Measurements from ENCODE around the gene EIPR1.

Gene EIPR1

GRCh38 chr2:3356799-3357198 lies 20.8 kb downstream of the EIPR1 start:
- H3K9ac ChIP-seq (ENCODE audit: low read length): no peak overlapping the region
- peaks cover 12% of the 10 kb centered on the region; the same call in 1 of the 2 replicates for H3K4me1 ChIP-seq (ENCODE audit: control insufficient read depth, insufficient read depth, low read length)
- H3K36me3 ChIP-seq (ENCODE audit: control insufficient read depth, insufficient read depth, low read length): peaks cover 21% of the 10 kb centered on the region
- H3K27me3 ChIP-seq (ENCODE audit: control insufficient read depth, insufficient read depth, low read length): no peaks in the 10 kb centered on the region
- 0 out of 2 replicates have a peak, but pooled peaks cover 3% of the 10 kb centered on the region for H3K9me3 ChIP-seq (ENCODE audit: control insufficient read depth, insufficient read depth, low read depth, low read length)
- H3K27ac ChIP-seq (ENCODE audit: low read depth, low read length): no peak overlapping the region
- H3K4me3 ChIP-seq (ENCODE audit: low read depth, low read length): no peak overlapping the region

- Histone ChIP-seq H3K4me3 (ENCODE audit: low read depth, low read length) (no peak overlapping the region), H3K36me3 (ENCODE audit: control insufficient read depth, insufficient read depth, low read length) (peaks cover 21% of the 10 kb centered on the region), H3K27ac (ENCODE audit: low read depth, low read length) (no peak overlapping the region)
Measured at GRCh38 chr2:3355951-3356569, 21.6 kb downstream of the EIPR1 start.

GRCh38 chr2:3354986-3355385 lies 22.6 kb downstream of the EIPR1 start:
- peaks cover 6% of the 10 kb centered on the region; the same call in 1 of the 2 replicates for H3K4me1 ChIP-seq (ENCODE audit: control insufficient read depth, insufficient read depth, low read length)
- 0 out of 2 replicates have a peak, but pooled peaks cover 3% of the 10 kb centered on the region for H3K9me3 ChIP-seq (ENCODE audit: control insufficient read depth, insufficient read depth, low read depth, low read length)
- H3K36me3 ChIP-seq (ENCODE audit: control insufficient read depth, insufficient read depth, low read length): peaks cover 23% of the 10 kb centered on the region
- no peak overlapping the region for H3K27ac ChIP-seq (ENCODE audit: low read depth, low read length)
- H3K27me3 ChIP-seq (ENCODE audit: control insufficient read depth, insufficient read depth, low read length): no peaks in the 10 kb centered on the region
- H3K9ac ChIP-seq (ENCODE audit: low read length): no peak overlapping the region
- H3K4me3 ChIP-seq (ENCODE audit: low read depth, low read length): no peak overlapping the region

More at GRCh38 chr2:3355951-3356569, 21.6 kb downstream of the EIPR1 start:
- H3K9me3 ChIP-seq (ENCODE audit: control insufficient read depth, insufficient read depth, low read depth, low read length): 0 out of 2 replicates have a peak, but pooled peaks cover 3% of the 10 kb centered on the region
- H3K4me1 ChIP-seq (ENCODE audit: control insufficient read depth, insufficient read depth, low read length): peaks cover 7% of the 10 kb centered on the region; the same call in 1 of the 2 replicates
- no peak overlapping the region for H3K9ac ChIP-seq (ENCODE audit: low read length)
- no peaks in the 10 kb centered on the region for H3K27me3 ChIP-seq (ENCODE audit: control insufficient read depth, insufficient read depth, low read length)

- H3K27me3 ChIP-seq (ENCODE audit: control insufficient read depth, insufficient read depth, low read length): no peaks in the 10 kb centered on the region
- peaks cover 8% of the 10 kb centered on the region; the same call in 1 of the 2 replicates for H3K4me1 ChIP-seq (ENCODE audit: control insufficient read depth, insufficient read depth, low read length)
- no peak overlapping the region for H3K4me3 ChIP-seq (ENCODE audit: low read depth, low read length)
- no peak overlapping the region for H3K9ac ChIP-seq (ENCODE audit: low read length)
- 0 out of 2 replicates have a peak, but pooled peaks cover 3% of the 10 kb centered on the region for H3K9me3 ChIP-seq (ENCODE audit: control insufficient read depth, insufficient read depth, low read depth, low read length)
- peaks cover 25% of the 10 kb centered on the region for H3K36me3 ChIP-seq (ENCODE audit: control insufficient read depth, insufficient read depth, low read length)
- no peak overlapping the region for H3K27ac ChIP-seq (ENCODE audit: low read depth, low read length)
Measured at GRCh38 chr2:3349211-3349693, 28.4 kb downstream of the EIPR1 start.

- H3K4me3 ChIP-seq (ENCODE audit: low read depth, low read length): no peak overlapping the region
- H3K27ac ChIP-seq (ENCODE audit: low read depth, low read length): no peak overlapping the region
- no peak overlapping the region for H3K9ac ChIP-seq (ENCODE audit: low read length)
- H3K9me3 ChIP-seq (ENCODE audit: control insufficient read depth, insufficient read depth, low read depth, low read length): 0 out of 2 replicates have a peak, but pooled peaks cover 3% of the 10 kb centered on the region
- H3K27me3 ChIP-seq (ENCODE audit: control insufficient read depth, insufficient read depth, low read length): no peaks in the 10 kb centered on the region
- H3K4me1 ChIP-seq (ENCODE audit: control insufficient read depth, insufficient read depth, low read length): peaks cover 8% of the 10 kb centered on the region; the same call in 1 of the 2 replicates
- peaks cover 20% of the 10 kb centered on the region for H3K36me3 ChIP-seq (ENCODE audit: control insufficient read depth, insufficient read depth, low read length)
Measured at GRCh38 chr2:3348767-3349166, 28.9 kb downstream of the EIPR1 start.

GRCh38 chr2:3345621-3346020 lies 32.0 kb downstream of the EIPR1 start:
- Histone ChIP-seq H3K27ac (ENCODE audit: low read depth, low read length) (no peak overlapping the region), H3K27me3 (ENCODE audit: control insufficient read depth, insufficient read depth, low read length) (no peaks in the 10 kb centered on the region), H3K4me3 (ENCODE audit: low read depth, low read length) (no peak overlapping the region), H3K9ac (ENCODE audit: low read length) (no peak overlapping the region), H3K36me3 (ENCODE audit: control insufficient read depth, insufficient read depth, low read length) (peaks cover 12% of the 10 kb centered on the region; the same call in 1 of the 2 replicates), H3K9me3 (ENCODE audit: control insufficient read depth, insufficient read depth, low read depth, low read length) (no peaks in the 10 kb centered on the region), H3K4me1 (ENCODE audit: control insufficient read depth, insufficient read depth, low read length) (peaks cover 8% of the 10 kb centered on the region; the same call in 1 of the 2 replicates)

- Histone ChIP-seq H3K27me3 (ENCODE audit: control insufficient read depth, insufficient read depth, low read length) (no peaks in the 10 kb centered on the region), H3K27ac (ENCODE audit: low read depth, low read length) (no peak overlapping the region), H3K4me1 (ENCODE audit: control insufficient read depth, insufficient read depth, low read length) (peaks cover 8% of the 10 kb centered on the region; the same call in 1 of the 2 replicates), H3K9me3 (ENCODE audit: control insufficient read depth, insufficient read depth, low read depth, low read length) (no peaks in the 10 kb centered on the region), H3K4me3 (ENCODE audit: low read depth, low read length) (no peak overlapping the region), H3K9ac (ENCODE audit: low read length) (no peak overlapping the region), H3K36me3 (ENCODE audit: control insufficient read depth, insufficient read depth, low read length) (peaks cover 10% of the 10 kb centered on the region; the same call in 1 of the 2 replicates)
Measured at GRCh38 chr2:3344897-3345296, 32.7 kb downstream of the EIPR1 start.

- Histone ChIP-seq H3K4me3 (ENCODE audit: low read depth, low read length) (no peak overlapping the region), H3K9ac (ENCODE audit: low read length) (no peak overlapping the region), H3K27me3 (ENCODE audit: control insufficient read depth, insufficient read depth, low read length) (no peaks in the 10 kb centered on the region), H3K4me1 (ENCODE audit: control insufficient read depth, insufficient read depth, low read length) (no peaks in the 10 kb centered on the region), H3K27ac (ENCODE audit: low read depth, low read length) (no peak overlapping the region), H3K36me3 (ENCODE audit: control insufficient read depth, insufficient read depth, low read length) (peaks cover 10% of the 10 kb centered on the region; the same call in 1 of the 2 replicates), H3K9me3 (ENCODE audit: control insufficient read depth, insufficient read depth, low read depth, low read length) (no peaks in the 10 kb centered on the region)
Measured at GRCh38 chr2:3343012-3343411, 34.6 kb downstream of the EIPR1 start.

- H3K4me3 ChIP-seq (ENCODE audit: low read depth, low read length): no peak overlapping the region
- H3K27me3 ChIP-seq (ENCODE audit: control insufficient read depth, insufficient read depth, low read length): no peaks in the 10 kb centered on the region
- H3K4me1 ChIP-seq (ENCODE audit: control insufficient read depth, insufficient read depth, low read length): no peaks in the 10 kb centered on the region
- H3K27ac ChIP-seq (ENCODE audit: low read depth, low read length): no peak overlapping the region
- no peaks in the 10 kb centered on the region for H3K9me3 ChIP-seq (ENCODE audit: control insufficient read depth, insufficient read depth, low read depth, low read length)
- H3K36me3 ChIP-seq (ENCODE audit: control insufficient read depth, insufficient read depth, low read length): peaks cover 15% of the 10 kb centered on the region; the same call in 1 of the 2 replicates
- no peak overlapping the region for H3K9ac ChIP-seq (ENCODE audit: low read length)
Measured at GRCh38 chr2:3342324-3342723, 35.3 kb downstream of the EIPR1 start.

- Histone ChIP-seq H3K27ac (ENCODE audit: low read depth, low read length) (no peak overlapping the region), H3K9ac (ENCODE audit: low read length) (no peak overlapping the region), H3K9me3 (ENCODE audit: control insufficient read depth, insufficient read depth, low read depth, low read length) (no peaks in the 10 kb centered on the region), H3K4me1 (ENCODE audit: control insufficient read depth, insufficient read depth, low read length) (no peaks in the 10 kb centered on the region), H3K27me3 (ENCODE audit: control insufficient read depth, insufficient read depth, low read length) (no peaks in the 10 kb centered on the region), H3K36me3 (ENCODE audit: control insufficient read depth, insufficient read depth, low read length) (peaks cover 13% of the 10 kb centered on the region; the same call in 1 of the 2 replicates), H3K4me3 (ENCODE audit: low read depth, low read length) (no peak overlapping the region)
Measured at GRCh38 chr2:3341336-3341735, 36.3 kb downstream of the EIPR1 start.

- no peaks in the 10 kb centered on the region for H3K4me1 ChIP-seq (ENCODE audit: control insufficient read depth, insufficient read depth, low read length)
- H3K9ac ChIP-seq (ENCODE audit: low read length): no peak overlapping the region
- no peaks in the 10 kb centered on the region for H3K27me3 ChIP-seq (ENCODE audit: control insufficient read depth, insufficient read depth, low read length)
- H3K36me3 ChIP-seq (ENCODE audit: control insufficient read depth, insufficient read depth, low read length): peaks cover 25% of the 10 kb centered on the region
- no peak overlapping the region for H3K27ac ChIP-seq (ENCODE audit: low read depth, low read length)
- H3K9me3 ChIP-seq (ENCODE audit: control insufficient read depth, insufficient read depth, low read depth, low read length): peaks cover 5% of the 10 kb centered on the region
- H3K4me3 ChIP-seq (ENCODE audit: low read depth, low read length): no peak overlapping the region
Measured at GRCh38 chr2:3340144-3340543, 37.5 kb downstream of the EIPR1 start.
